ENCODE measurements around the gene AP1B1. TPM values are rescaled to one million over a fixed set of nuclear protein-coding genes. Genes with fewer than 3 reads are reported as not detected.
A peak's percentile ranks its signal among the peaks of the same experiment; 100 is the strongest.

AP1B1 gene
- polyA plus RNA-seq, 3 donors from 2014 or later, result 11.8 to 32.4 (median 12.1) TPM

- H3K9me3 Mint-ChIP-seq, result no peaks in the 10 kb centered on the region
- H3K36me3 Mint-ChIP-seq, result no peaks in the 10 kb centered on the region
- no peak overlapping the region for H3K27ac Mint-ChIP-seq
- H3K4me1 Mint-ChIP-seq, result no peaks in the 10 kb centered on the region
- no peak for DNase-seq
- H3K4me3 Mint-ChIP-seq, result no peak overlapping the region
- peaks cover 1 to 11% (median 4%) of the 10 kb centered on the region in 3 donors for H3K27me3 Mint-ChIP-seq (ENCODE audit: low read depth in 3 of 3)
These were observed 12.2 kb upstream of the AP1B1 start for GRCh38 chr22:29400576-29400975.

GRCh38 chr22:29397791-29398190, 9.4 kb upstream of the AP1B1 start:
- H3K4me1 Mint-ChIP-seq, result no peaks in the 10 kb centered on the region
- H3K9me3 Mint-ChIP-seq, result no peaks in the 10 kb centered on the region
- no peak for DNase-seq
- no peak overlapping the region for H3K27ac Mint-ChIP-seq
- no peak overlapping the region for H3K4me3 Mint-ChIP-seq
- peaks cover 2 to 5% (median 2%) of the 10 kb centered on the region in 3 donors for H3K27me3 Mint-ChIP-seq (ENCODE audit: low read depth in 3 of 3)
- no peaks in the 10 kb centered on the region for H3K36me3 Mint-ChIP-seq

- H3K4me1 Mint-ChIP-seq, result no peaks in the 10 kb centered on the region
These were observed 7.8 kb upstream of the AP1B1 start for GRCh38 chr22:29396126-29396525.

GRCh38 chr22:29394931-29395581, 6.7 kb upstream of the AP1B1 start:
- no peaks in the 10 kb centered on the region for H3K4me1 Mint-ChIP-seq
- H3K4me3 Mint-ChIP-seq, result no peak overlapping the region
- peak overlapping the region in 1 of 6 donors; percentile 6 for H3K27ac Mint-ChIP-seq
- peaks cover 0 to 6% (median 3%) of the 10 kb centered on the region in 3 donors for H3K27me3 Mint-ChIP-seq (ENCODE audit: low read depth in 3 of 3)
- H3K9me3 Mint-ChIP-seq, result no peaks in the 10 kb centered on the region
- DNase-seq, result peak; percentile 46 to 59 (median 53)
- no peaks in the 10 kb centered on the region for H3K36me3 Mint-ChIP-seq

More at GRCh38 chr22:29396126-29396525, 7.8 kb upstream of the AP1B1 start:
- H3K27ac Mint-ChIP-seq, result no peak overlapping the region
- H3K4me3 Mint-ChIP-seq, result no peak overlapping the region
- no peaks in the 10 kb centered on the region for H3K9me3 Mint-ChIP-seq
- H3K36me3 Mint-ChIP-seq, result no peaks in the 10 kb centered on the region
- H3K27me3 Mint-ChIP-seq (ENCODE audit: low read depth in 3 of 3), result peaks cover 0 to 6% (median 3%) of the 10 kb centered on the region in 3 donors
- DNase-seq, result no peak

GRCh38 chr22:29393019-29393608, 4.7 kb upstream of the AP1B1 start:
- peak overlapping the region in 1 of 6 donors; percentile 22 for H3K27ac Mint-ChIP-seq
- DNase-seq, result no peak
- H3K4me3 Mint-ChIP-seq, result no peak overlapping the region
- H3K36me3 Mint-ChIP-seq, result no peaks in the 10 kb centered on the region
- H3K9me3 Mint-ChIP-seq, result no peaks in the 10 kb centered on the region
- peaks cover 0 to 3% (median 3%) of the 10 kb centered on the region in 3 donors for H3K27me3 Mint-ChIP-seq (ENCODE audit: low read depth in 3 of 3)
- H3K4me1 Mint-ChIP-seq, result peaks cover 3 to 6% of the 10 kb centered on the region in 2 donors

GRCh38 chr22:29391546-29391945, 3.2 kb upstream of the AP1B1 start:
- no peak overlapping the region for H3K4me3 Mint-ChIP-seq
- H3K36me3 Mint-ChIP-seq, result no peaks in the 10 kb centered on the region
- H3K4me1 Mint-ChIP-seq, result peaks cover 14 to 21% of the 10 kb centered on the region in 2 donors

GRCh38 chr22:29390270-29390669, 1.9 kb upstream of the AP1B1 start:
- no peak for DNase-seq
- Mint-ChIP-seq H3K27ac (no peak overlapping the region), H3K4me3 (no peak overlapping the region), H3K36me3 (no peaks in the 10 kb centered on the region), H3K9me3 (no peaks in the 10 kb centered on the region), H3K4me1 (peaks cover 25 to 34% of the 10 kb centered on the region in 2 donors), H3K27me3 (ENCODE audit: low read depth in 3 of 3) (peaks cover 2 to 6% (median 2%) of the 10 kb centered on the region in 3 donors)

More at GRCh38 chr22:29391546-29391945, 3.2 kb upstream of the AP1B1 start:
- no peak overlapping the region for H3K27ac Mint-ChIP-seq
- DNase-seq, result no peak
- no peaks in the 10 kb centered on the region for H3K9me3 Mint-ChIP-seq
- H3K27me3 Mint-ChIP-seq (ENCODE audit: low read depth in 3 of 3), result peaks cover 0 to 6% (median 3%) of the 10 kb centered on the region in 3 donors

- Mint-ChIP-seq H3K4me1 (peaks cover 32 to 41% of the 10 kb centered on the region in 2 donors), H3K27me3 (ENCODE audit: low read depth in 3 of 3) (peaks cover 2 to 8% (median 2%) of the 10 kb centered on the region in 3 donors), H3K27ac (peak overlapping the region; percentile 86 to 96 (median 94)), H3K9me3 (no peaks in the 10 kb centered on the region), H3K4me3 (peak overlapping the region; percentile 91 to 96 (median 94)), H3K36me3 (no peaks in the 10 kb centered on the region)
- no peak for DNase-seq
These were observed 355 bp upstream of the AP1B1 start for GRCh38 chr22:29388759-29389090.

GRCh38 chr22:29386708-29387107, 1.7 kb downstream of the AP1B1 start:
- H3K27ac Mint-ChIP-seq, result peak overlapping the region; percentile 79 to 95 (median 86)
- no peaks in the 10 kb centered on the region for H3K36me3 Mint-ChIP-seq
- peak overlapping the region; percentile 65 to 96 (median 77) for H3K4me3 Mint-ChIP-seq
- H3K27me3 Mint-ChIP-seq (ENCODE audit: low read depth in 3 of 3), result peaks cover 0 to 5% (median 2%) of the 10 kb centered on the region in 3 donors
- no peak for DNase-seq
- peaks cover 40 to 57% of the 10 kb centered on the region in 2 donors for H3K4me1 Mint-ChIP-seq
- no peaks in the 10 kb centered on the region for H3K9me3 Mint-ChIP-seq

GRCh38 chr22:29385748-29386147, 2.6 kb downstream of the AP1B1 start:
- DNase-seq, result no peak
- Mint-ChIP-seq H3K4me3 (peak overlapping the region in 1 of 5 donors; percentile 25), H3K27me3 (ENCODE audit: low read depth in 3 of 3) (peaks cover 0 to 5% (median 2%) of the 10 kb centered on the region in 3 donors), H3K9me3 (no peaks in the 10 kb centered on the region), H3K4me1 (peaks cover 45 to 66% of the 10 kb centered on the region in 2 donors), H3K27ac (peak overlapping the region; percentile 17 to 95 (median 85)), H3K36me3 (no peaks in the 10 kb centered on the region)

GRCh38 chr22:29385151-29385704, 3.1 kb downstream of the AP1B1 start:
- Mint-ChIP-seq H3K36me3 (no peaks in the 10 kb centered on the region), H3K27me3 (ENCODE audit: low read depth in 3 of 3) (peaks cover 0 to 5% (median 2%) of the 10 kb centered on the region in 3 donors), H3K4me3 (no peak overlapping the region), H3K4me1 (peaks cover 50 to 72% of the 10 kb centered on the region in 2 donors), H3K27ac (peak overlapping the region in 5 of 6 donors; percentile 17 to 95 (median 73)), H3K9me3 (no peaks in the 10 kb centered on the region)
- no peak for DNase-seq

- H3K27me3 Mint-ChIP-seq (ENCODE audit: low read depth in 3 of 3), result peaks cover 0 to 5% (median 2%) of the 10 kb centered on the region in 3 donors
- H3K36me3 Mint-ChIP-seq, result no peaks in the 10 kb centered on the region
- H3K27ac Mint-ChIP-seq, result no peak overlapping the region
- no peaks in the 10 kb centered on the region for H3K9me3 Mint-ChIP-seq
- H3K4me3 Mint-ChIP-seq, result no peak overlapping the region
- H3K4me1 Mint-ChIP-seq, result peaks cover 56 to 83% of the 10 kb centered on the region in 2 donors
- no peak for DNase-seq
These were observed 4.6 kb downstream of the AP1B1 start for GRCh38 chr22:29383740-29384139.

- Mint-ChIP-seq H3K4me1 (peaks cover 52 to 75% of the 10 kb centered on the region in 2 donors), H3K27me3 (ENCODE audit: low read depth in 3 of 3) (peaks cover 0 to 5% (median 2%) of the 10 kb centered on the region in 3 donors), H3K27ac (peak overlapping the region in 4 of 6 donors; percentile 17 to 73 (median 33)), H3K36me3 (no peaks in the 10 kb centered on the region), H3K9me3 (no peaks in the 10 kb centered on the region), H3K4me3 (no peak overlapping the region)
- DNase-seq, result no peak
These were observed 5.6 kb downstream of the AP1B1 start for GRCh38 chr22:29382580-29383302.

Data from immature natural killer cell (primary cell).